ENCODE data around the gene SPOCK2. TPM values are rescaled to one million over a fixed set of nuclear protein-coding genes. Genes with fewer than 3 reads are reported as not detected.

The SPOCK2 gene
- total RNA-seq, 1 donor: under 0.01 TPM

GRCh38 chr10:72013202-72013945 is 75.0 kb downstream of the SPOCK2 start:
- no peak overlapping the region for H3K4me3 ChIP-seq (ENCODE audit: low read depth, low read length)
- no peak for DNase-seq (ENCODE audit: low read depth)
- TF ChIP-seq CTCF (IDR thresholded peaks at IDR 0.05; ENCODE audit: insufficient read depth, low read depth, low read length): no peak

GRCh38 chr10:72012796-72013195 is 75.6 kb downstream of the SPOCK2 start:
- no peak overlapping the region for H3K4me3 ChIP-seq (ENCODE audit: low read depth, low read length)
- no peak for DNase-seq (ENCODE audit: low read depth)
- TF ChIP-seq CTCF (IDR thresholded peaks at IDR 0.05; ENCODE audit: insufficient read depth, low read depth, low read length): no peak

- TF ChIP-seq CTCF (IDR thresholded peaks at IDR 0.05; ENCODE audit: insufficient read depth, low read depth, low read length): no peak
- H3K4me3 ChIP-seq (ENCODE audit: low read depth, low read length): no peak overlapping the region
- no peak for DNase-seq (ENCODE audit: low read depth)
These were observed 76.3 kb downstream of the SPOCK2 start for GRCh38 chr10:72011976-72012512.

GRCh38 chr10:72011468-72011867 is 76.9 kb downstream of the SPOCK2 start:
- H3K4me3 ChIP-seq (ENCODE audit: low read depth, low read length): no peak overlapping the region
- TF ChIP-seq CTCF (IDR thresholded peaks at IDR 0.05; ENCODE audit: insufficient read depth, low read depth, low read length): no peak
- DNase-seq (ENCODE audit: low read depth): no peak

- no peak for TF ChIP-seq CTCF (IDR thresholded peaks at IDR 0.05; ENCODE audit: insufficient read depth, low read depth, low read length)
- DNase-seq (ENCODE audit: low read depth): no peak
- no peak overlapping the region for H3K4me3 ChIP-seq (ENCODE audit: low read depth, low read length)
These were observed 77.3 kb downstream of the SPOCK2 start for GRCh38 chr10:72011016-72011415.

GRCh38 chr10:72010234-72010973 is 77.9 kb downstream of the SPOCK2 start:
- H3K4me3 ChIP-seq (ENCODE audit: low read depth, low read length): no peak overlapping the region
- no peak for TF ChIP-seq CTCF (IDR thresholded peaks at IDR 0.05; ENCODE audit: insufficient read depth, low read depth, low read length)
- DNase-seq (ENCODE audit: low read depth): peak; percentile 47
